ENCODE measurements around the gene SH3BGRL2.
"Not testable (repeated sequence)": the region's sequence is repeated elsewhere in the genome, so short reads cannot be mapped to it uniquely, and the experiment has no call there.

The SH3BGRL2 gene

GRCh38 chr6:79676785-79677736, 45.9 kb downstream of the SH3BGRL2 start:
- H3K27me3 Mint-ChIP-seq, result no peaks in the 10 kb centered on the region
- H3K4me1 Mint-ChIP-seq (ENCODE audit: low read depth), result no peaks in the 10 kb centered on the region

GRCh38 chr6:79682682-79683081, 51.6 kb downstream of the SH3BGRL2 start:
- intact Hi-C loops (cut with micrococcal nuclease); H3K27ac Mint-ChIP-seq; H3K9me3 Mint-ChIP-seq; H3K4me3 Mint-ChIP-seq; H3K27me3 Mint-ChIP-seq; H3K4me1 Mint-ChIP-seq (ENCODE audit: low read depth); H3K36me3 Mint-ChIP-seq (ENCODE audit: low read depth): not testable (repeated sequence)

More at GRCh38 chr6:79676785-79677736, 45.9 kb downstream of the SH3BGRL2 start:
- H3K36me3 Mint-ChIP-seq (ENCODE audit: low read depth), result no peaks in the 10 kb centered on the region
- H3K9me3 Mint-ChIP-seq, result no peaks in the 10 kb centered on the region
- intact Hi-C loops (cut with micrococcal nuclease), result no loop called here
- H3K27ac Mint-ChIP-seq, result no peak overlapping the region
- H3K4me3 Mint-ChIP-seq, result no peak overlapping the region

- intact Hi-C loops (cut with micrococcal nuclease), result no loop called here
- no peaks in the 10 kb centered on the region for H3K36me3 Mint-ChIP-seq (ENCODE audit: low read depth)
- H3K9me3 Mint-ChIP-seq, result no peaks in the 10 kb centered on the region
- H3K27me3 Mint-ChIP-seq, result no peaks in the 10 kb centered on the region
- H3K27ac Mint-ChIP-seq, result no peak overlapping the region
- no peaks in the 10 kb centered on the region for H3K4me1 Mint-ChIP-seq (ENCODE audit: low read depth)
- H3K4me3 Mint-ChIP-seq, result no peak overlapping the region
Measured at GRCh38 chr6:79684876-79685275, 53.7 kb downstream of the SH3BGRL2 start.

GRCh38 chr6:79686707-79687309, 55.7 kb downstream of the SH3BGRL2 start:
- Mint-ChIP-seq H3K27ac (no peak overlapping the region), H3K4me3 (no peak overlapping the region), H3K36me3 (ENCODE audit: low read depth) (no peaks in the 10 kb centered on the region), H3K4me1 (ENCODE audit: low read depth) (no peaks in the 10 kb centered on the region), H3K9me3 (no peaks in the 10 kb centered on the region), H3K27me3 (no peaks in the 10 kb centered on the region)
- intact Hi-C loops (cut with micrococcal nuclease), result no loop called here

- Mint-ChIP-seq H3K27ac (no peak overlapping the region), H3K4me1 (ENCODE audit: low read depth) (no peaks in the 10 kb centered on the region), H3K27me3 (no peaks in the 10 kb centered on the region), H3K4me3 (no peak overlapping the region), H3K9me3 (no peaks in the 10 kb centered on the region), H3K36me3 (ENCODE audit: low read depth) (no peaks in the 10 kb centered on the region)
- intact Hi-C loops (cut with micrococcal nuclease), result no loop called here
Measured at GRCh38 chr6:79687759-79688158, 56.6 kb downstream of the SH3BGRL2 start.

GRCh38 chr6:79694156-79694555, 63.0 kb downstream of the SH3BGRL2 start:
- intact Hi-C loops (cut with micrococcal nuclease), result no loop called here
- no peaks in the 10 kb centered on the region for H3K9me3 Mint-ChIP-seq
- H3K4me3 Mint-ChIP-seq, result no peak overlapping the region
- H3K36me3 Mint-ChIP-seq (ENCODE audit: low read depth), result no peaks in the 10 kb centered on the region
- no peaks in the 10 kb centered on the region for H3K27me3 Mint-ChIP-seq
- H3K4me1 Mint-ChIP-seq (ENCODE audit: low read depth), result no peaks in the 10 kb centered on the region
- H3K27ac Mint-ChIP-seq, result no peak overlapping the region

GRCh38 chr6:79694623-79695343, 63.7 kb downstream of the SH3BGRL2 start:
- no peaks in the 10 kb centered on the region for H3K9me3 Mint-ChIP-seq

GRCh38 chr6:79697430-79697829, 66.3 kb downstream of the SH3BGRL2 start:
- no peak overlapping the region for H3K4me3 Mint-ChIP-seq
- H3K27me3 Mint-ChIP-seq, result no peaks in the 10 kb centered on the region
- H3K4me1 Mint-ChIP-seq (ENCODE audit: low read depth), result no peaks in the 10 kb centered on the region

More at GRCh38 chr6:79694623-79695343, 63.7 kb downstream of the SH3BGRL2 start:
- intact Hi-C loops (cut with micrococcal nuclease), result no loop called here
- Mint-ChIP-seq H3K27me3 (no peaks in the 10 kb centered on the region), H3K36me3 (ENCODE audit: low read depth) (no peaks in the 10 kb centered on the region), H3K4me1 (ENCODE audit: low read depth) (no peaks in the 10 kb centered on the region), H3K4me3 (no peak overlapping the region), H3K27ac (no peak overlapping the region)

GRCh38 chr6:79699606-79700005, 68.5 kb downstream of the SH3BGRL2 start:
- Mint-ChIP-seq H3K9me3 (no peaks in the 10 kb centered on the region), H3K36me3 (ENCODE audit: low read depth) (no peaks in the 10 kb centered on the region), H3K4me1 (ENCODE audit: low read depth) (no peaks in the 10 kb centered on the region), H3K4me3 (no peak overlapping the region), H3K27ac (no peak overlapping the region), H3K27me3 (no peaks in the 10 kb centered on the region)
- intact Hi-C loops (cut with micrococcal nuclease), result no loop called here

More at GRCh38 chr6:79697430-79697829, 66.3 kb downstream of the SH3BGRL2 start:
- intact Hi-C loops (cut with micrococcal nuclease), result no loop called here
- no peak overlapping the region for H3K27ac Mint-ChIP-seq
- no peaks in the 10 kb centered on the region for H3K36me3 Mint-ChIP-seq (ENCODE audit: low read depth)
- H3K9me3 Mint-ChIP-seq, result no peaks in the 10 kb centered on the region

GRCh38 chr6:79702691-79703090, 71.6 kb downstream of the SH3BGRL2 start:
- Mint-ChIP-seq H3K27me3 (no peaks in the 10 kb centered on the region), H3K9me3 (no peaks in the 10 kb centered on the region), H3K4me3 (no peak overlapping the region), H3K4me1 (ENCODE audit: low read depth) (no peaks in the 10 kb centered on the region), H3K36me3 (ENCODE audit: low read depth) (no peaks in the 10 kb centered on the region), H3K27ac (no peak overlapping the region)
- intact Hi-C loops (cut with micrococcal nuclease), result no loop called here

GRCh38 chr6:79704200-79704599, 73.1 kb downstream of the SH3BGRL2 start:
- intact Hi-C loops (cut with micrococcal nuclease), result no loop called here
- Mint-ChIP-seq H3K36me3 (ENCODE audit: low read depth) (no peaks in the 10 kb centered on the region), H3K4me3 (no peak overlapping the region), H3K27me3 (no peaks in the 10 kb centered on the region), H3K27ac (no peak overlapping the region), H3K4me1 (ENCODE audit: low read depth) (no peaks in the 10 kb centered on the region), H3K9me3 (no peaks in the 10 kb centered on the region)

- no peak overlapping the region for H3K27ac Mint-ChIP-seq
- no peaks in the 10 kb centered on the region for H3K36me3 Mint-ChIP-seq (ENCODE audit: low read depth)
- H3K9me3 Mint-ChIP-seq, result no peaks in the 10 kb centered on the region
- intact Hi-C loops (cut with micrococcal nuclease), result no loop called here
- no peak overlapping the region for H3K4me3 Mint-ChIP-seq
- no peaks in the 10 kb centered on the region for H3K27me3 Mint-ChIP-seq
- no peaks in the 10 kb centered on the region for H3K4me1 Mint-ChIP-seq (ENCODE audit: low read depth)
Measured at GRCh38 chr6:79705456-79705995, 74.4 kb downstream of the SH3BGRL2 start.

- Mint-ChIP-seq H3K36me3 (ENCODE audit: low read depth) (no peaks in the 10 kb centered on the region), H3K27me3 (no peaks in the 10 kb centered on the region), H3K9me3 (no peaks in the 10 kb centered on the region), H3K4me3 (no peak overlapping the region), H3K4me1 (ENCODE audit: low read depth) (no peaks in the 10 kb centered on the region), H3K27ac (no peak overlapping the region)
- intact Hi-C loops (cut with micrococcal nuclease), result no loop called here
Measured at GRCh38 chr6:79706527-79706926, 75.4 kb downstream of the SH3BGRL2 start.

GRCh38 chr6:79707621-79708020, 76.5 kb downstream of the SH3BGRL2 start:
- no peaks in the 10 kb centered on the region for H3K27me3 Mint-ChIP-seq
- H3K4me1 Mint-ChIP-seq (ENCODE audit: low read depth), result no peaks in the 10 kb centered on the region
- no peaks in the 10 kb centered on the region for H3K9me3 Mint-ChIP-seq
- H3K36me3 Mint-ChIP-seq (ENCODE audit: low read depth), result no peaks in the 10 kb centered on the region
- no peak overlapping the region for H3K27ac Mint-ChIP-seq
- intact Hi-C loops (cut with micrococcal nuclease), result no loop called here
- no peak overlapping the region for H3K4me3 Mint-ChIP-seq

Data from dendritic cell treated with granulocyte-macrophage colony-stimulating factor and Interleukin-4, amounts not matched to agents 40 ng/mL and 50 ng/mL, for 4 days (primary cell).